ENCODE measurements around the gene ABHD10.

Gene ABHD10

DNA sequence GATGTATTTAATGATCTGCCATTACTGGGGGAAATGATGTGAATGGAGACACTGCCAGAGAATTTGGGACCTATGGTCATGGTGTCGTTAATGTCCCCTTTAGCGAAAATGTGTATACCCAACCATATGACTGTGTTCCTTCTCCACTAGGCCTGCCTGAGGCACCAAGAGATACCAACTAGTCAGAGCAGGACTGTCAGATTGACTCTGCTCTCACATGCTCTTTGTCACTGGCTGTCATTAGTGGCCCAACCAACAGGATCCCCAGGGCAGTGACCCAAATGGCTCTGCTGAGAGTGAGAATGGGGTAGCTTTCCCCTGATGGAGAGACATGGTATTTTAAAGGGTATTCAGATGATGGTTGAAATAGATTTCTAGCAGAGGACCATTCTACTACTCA, 22.7 kb downstream of the ABHD10 start:
- no peak for TF ChIP-seq ZFX (IDR thresholded peaks at IDR 0.05)
- TF ChIP-seq, protein P1, sequence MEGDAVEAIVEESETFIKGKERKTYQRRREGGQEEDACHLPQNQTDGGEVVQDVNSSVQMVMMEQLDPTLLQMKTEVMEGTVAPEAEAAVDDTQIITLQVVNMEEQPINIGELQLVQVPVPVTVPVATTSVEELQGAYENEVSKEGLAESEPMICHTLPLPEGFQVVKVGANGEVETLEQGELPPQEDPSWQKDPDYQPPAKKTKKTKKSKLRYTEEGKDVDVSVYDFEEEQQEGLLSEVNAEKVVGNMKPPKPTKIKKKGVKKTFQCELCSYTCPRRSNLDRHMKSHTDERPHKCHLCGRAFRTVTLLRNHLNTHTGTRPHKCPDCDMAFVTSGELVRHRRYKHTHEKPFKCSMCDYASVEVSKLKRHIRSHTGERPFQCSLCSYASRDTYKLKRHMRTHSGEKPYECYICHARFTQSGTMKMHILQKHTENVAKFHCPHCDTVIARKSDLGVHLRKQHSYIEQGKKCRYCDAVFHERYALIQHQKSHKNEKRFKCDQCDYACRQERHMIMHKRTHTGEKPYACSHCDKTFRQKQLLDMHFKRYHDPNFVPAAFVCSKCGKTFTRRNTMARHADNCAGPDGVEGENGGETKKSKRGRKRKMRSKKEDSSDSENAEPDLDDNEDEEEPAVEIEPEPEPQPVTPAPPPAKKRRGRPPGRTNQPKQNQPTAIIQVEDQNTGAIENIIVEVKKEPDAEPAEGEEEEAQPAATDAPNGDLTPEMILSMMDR (conservative IDR thresholded peaks at IDR 0.05) = no peak
- H3K27ac ChIP-seq = no peak overlapping the region

DNA sequence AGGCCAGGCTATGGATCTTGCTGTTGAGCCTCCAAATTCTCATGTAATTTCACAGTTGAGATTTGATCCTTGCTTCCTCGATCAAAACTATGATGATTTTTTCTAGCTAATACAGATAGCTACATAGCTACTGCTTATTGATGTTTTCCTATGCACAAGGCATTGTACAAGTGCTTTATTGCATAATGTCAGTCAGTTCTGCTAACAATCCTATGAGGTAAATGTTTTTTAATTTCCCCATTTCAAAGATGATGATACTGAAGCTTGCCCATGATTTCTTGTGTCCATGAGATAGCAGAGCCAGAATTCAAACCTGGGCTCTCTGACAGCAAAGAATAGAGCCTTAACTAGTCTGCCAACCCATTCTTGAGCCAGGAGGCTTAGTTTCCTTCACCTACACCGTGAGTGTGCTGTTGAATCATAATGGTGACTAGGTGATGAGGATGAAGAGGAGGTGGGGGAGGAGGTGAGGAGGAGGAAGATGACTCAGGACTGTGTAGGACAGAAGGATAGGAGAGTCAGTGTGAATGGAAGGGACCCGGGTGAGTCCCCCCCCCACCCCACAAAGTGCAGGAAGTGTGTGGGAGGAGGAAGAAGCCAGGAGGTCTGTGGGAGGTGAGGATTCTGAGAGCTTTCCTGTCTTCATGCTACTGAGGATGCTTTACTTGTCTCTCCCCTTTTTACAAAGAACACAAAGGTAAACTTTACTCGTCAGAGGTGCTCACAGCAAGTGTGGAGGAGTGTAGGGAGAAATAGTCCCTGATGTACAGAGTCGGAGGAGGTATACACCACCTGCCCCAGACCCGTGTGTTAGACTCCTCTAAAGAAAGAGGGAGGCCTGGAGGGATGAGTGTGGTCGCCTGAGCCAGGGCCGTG, 23.5 kb downstream of the ABHD10 start:
- no peak for TF ChIP-seq ZFX (IDR thresholded peaks at IDR 0.05)
- TF ChIP-seq, protein P1 (conservative IDR thresholded peaks at IDR 0.05) = no peak

GRCh38 chr3:112003321-112004080, 24.7 kb downstream of the ABHD10 start:
- TF ChIP-seq, protein P1 (conservative IDR thresholded peaks at IDR 0.05) = no peak
- TF ChIP-seq ZFX (IDR thresholded peaks at IDR 0.05) = no peak
- H3K27ac ChIP-seq = no peak overlapping the region

More for the DNA sequence above, 23.5 kb downstream of the ABHD10 start:
- no peak overlapping the region for H3K27ac ChIP-seq

DNA sequence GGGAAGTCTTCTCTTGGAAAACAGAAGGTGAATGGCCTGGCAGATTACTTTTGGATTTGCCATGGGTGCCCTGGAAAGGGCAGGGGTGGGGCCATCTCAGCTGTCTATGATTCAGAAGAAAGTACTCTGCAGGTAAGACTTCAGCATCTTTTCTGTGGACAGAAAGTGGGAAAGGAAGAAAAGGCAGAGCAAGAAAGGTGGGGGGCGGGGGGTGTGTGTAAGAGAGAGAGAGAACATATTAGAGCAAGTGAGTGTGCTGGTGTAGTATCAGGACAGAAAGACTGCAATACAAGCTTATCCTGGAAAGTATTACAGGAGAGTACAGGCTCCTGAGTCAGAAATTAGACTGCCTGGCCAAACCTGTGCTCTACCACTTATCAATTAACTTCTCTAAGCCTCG, 25.4 kb downstream of the ABHD10 start:
- H3K27ac ChIP-seq = no peak overlapping the region
- TF ChIP-seq, protein P1 (conservative IDR thresholded peaks at IDR 0.05) = no peak

- no peak for TF ChIP-seq ZFX (IDR thresholded peaks at IDR 0.05)
- TF ChIP-seq, protein P1 (conservative IDR thresholded peaks at IDR 0.05) = no peak
- H3K27ac ChIP-seq = no peak overlapping the region
These were observed 25.8 kb downstream of the ABHD10 start for GRCh38 chr3:112004669-112005068.

DNA sequence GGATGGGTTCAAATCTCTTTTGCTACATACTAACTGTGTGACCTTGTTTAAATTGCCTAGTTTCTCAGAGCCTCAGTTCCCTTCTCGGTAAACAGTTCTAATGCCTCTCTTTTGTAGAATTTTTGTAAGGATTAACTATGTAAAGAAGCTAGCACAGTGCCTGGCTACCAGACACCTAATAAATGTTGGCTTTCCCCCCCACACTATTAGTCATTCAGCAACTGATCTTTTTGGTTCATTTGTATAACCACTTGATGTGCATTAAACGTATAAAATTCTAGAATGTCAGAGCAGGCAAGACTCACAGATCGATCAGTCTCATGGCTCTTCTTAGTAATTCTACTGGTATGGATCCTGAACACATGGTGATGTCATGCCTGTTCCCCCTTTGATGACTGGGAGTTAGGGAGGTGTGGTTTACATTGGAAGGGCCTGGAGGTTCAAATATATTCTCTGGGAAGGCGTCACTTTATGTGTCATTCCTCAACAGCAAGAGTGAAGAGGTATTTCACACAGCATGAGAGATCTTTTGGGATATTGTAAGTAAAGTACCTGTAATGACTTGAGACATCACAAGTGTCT, 26.4 kb downstream of the ABHD10 start:
- TF ChIP-seq, protein P1 (conservative IDR thresholded peaks at IDR 0.05) = no peak
- no peak for TF ChIP-seq ZFX (IDR thresholded peaks at IDR 0.05)
- H3K27ac ChIP-seq = no peak overlapping the region

DNA sequence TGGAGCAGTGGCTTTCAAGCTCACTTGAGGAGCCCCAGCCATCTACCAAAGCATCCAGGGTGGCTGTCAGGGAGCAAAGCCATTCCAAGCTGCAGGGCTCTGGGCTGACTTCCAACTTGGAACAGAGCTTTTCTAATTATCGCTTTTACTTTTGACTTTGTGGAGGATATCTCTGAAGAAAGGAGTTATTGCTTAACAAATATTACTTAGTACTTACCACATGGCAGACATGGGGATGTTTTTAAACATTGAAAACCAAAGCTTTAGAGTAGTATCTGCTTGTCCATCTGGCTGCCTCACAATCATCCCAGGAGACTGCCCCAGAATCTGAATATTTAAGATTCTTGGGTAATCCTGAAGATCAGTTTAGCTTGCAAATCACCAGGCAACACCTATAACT, 28.8 kb downstream of the ABHD10 start:
- TF ChIP-seq, protein P1 (conservative IDR thresholded peaks at IDR 0.05) = no peak
- TF ChIP-seq ZFX (IDR thresholded peaks at IDR 0.05) = no peak
- no peak overlapping the region for H3K27ac ChIP-seq
